Parathyroid adenoma (tissue), 2 donors: Measurements from ENCODE around the gene LAMA3.

ENCODE experiments used
- H2AFZ ChIP-seq: fragments of 300-600 bp; sonication (generic); one replicate; pipeline ENCODE4 v1.7.0; 2017; ENCODE audit warnings: antibody characterized with exemption, mild to moderate bottlenecking
- H3K27ac ChIP-seq: fragments of 300-600 bp; sonication (generic); one replicate; pipeline ENCODE4 v1.7.0; 2017
- H3K27me3 ChIP-seq: fragments of 300-600 bp; sonication (generic); one replicate; pipeline ENCODE4 v1.7.0; 2017; ENCODE audit warnings: low read length; ENCODE audit not compliant: control insufficient read depth, insufficient read depth
- H3K36me3 ChIP-seq: fragments of 300-600 bp; sonication (generic); one replicate; pipeline ENCODE4 v1.7.0; 2017; ENCODE audit warnings: low read length; ENCODE audit not compliant: control insufficient read depth, insufficient read depth
- H3K4me1 ChIP-seq: fragments of 300-600 bp; sonication (generic); one replicate; pipeline ENCODE4 v1.7.0; 2017; ENCODE audit warnings: control low read depth
- H3K4me2 ChIP-seq: fragments of 300-600 bp; sonication (generic); one replicate; pipeline ENCODE4 v1.7.0; 2017; ENCODE audit warnings: low read length
- H3K4me3 ChIP-seq: fragments of 300-600 bp; sonication (generic); one replicate; pipeline ENCODE4 v1.7.0; 2017; ENCODE audit warnings: low read depth, low read length
- H3K79me2 ChIP-seq: fragments of 300-600 bp; sonication (generic); one replicate; pipeline ENCODE4 v1.7.0; 2017; ENCODE audit warnings: control low read depth
- H3K9ac ChIP-seq: fragments of 300-600 bp; sonication (generic); one replicate; pipeline ENCODE4 v1.7.0; 2017; ENCODE audit warnings: mild to moderate bottlenecking
- H3K9me3 ChIP-seq: fragments of 300-600 bp; sonication (generic); one replicate; pipeline ENCODE4 v1.7.0; 2017; ENCODE audit warnings: low read length; ENCODE audit not compliant: control insufficient read depth
- TF ChIP-seq, protein P1 (sequence below): fragments of 300-600 bp; sonication (generic); IDR thresholded peaks from one replicate; pipeline ENCODE4 v1.7.0; 2017; ENCODE audit warnings: antibody characterized with exemption, mild to moderate bottlenecking
- donor health status: primary hyperparathyroidism.

Gene LAMA3

GRCh38 chr18:23845988-23846630 is 156.9 kb downstream of the LAMA3 start:
- Histone ChIP-seq H3K9ac (no peak overlapping the region), H3K79me2 (no peaks in the 10 kb centered on the region), H3K36me3 (no peaks in the 10 kb centered on the region), H3K27ac (no peak overlapping the region), H2AFZ (no peak overlapping the region), H3K4me3 (no peak overlapping the region), H3K4me2 (no peak overlapping the region), H3K27me3 (no peaks in the 10 kb centered on the region), H3K4me1 (no peaks in the 10 kb centered on the region), H3K9me3 (no peaks in the 10 kb centered on the region)
- TF ChIP-seq, protein P1, sequence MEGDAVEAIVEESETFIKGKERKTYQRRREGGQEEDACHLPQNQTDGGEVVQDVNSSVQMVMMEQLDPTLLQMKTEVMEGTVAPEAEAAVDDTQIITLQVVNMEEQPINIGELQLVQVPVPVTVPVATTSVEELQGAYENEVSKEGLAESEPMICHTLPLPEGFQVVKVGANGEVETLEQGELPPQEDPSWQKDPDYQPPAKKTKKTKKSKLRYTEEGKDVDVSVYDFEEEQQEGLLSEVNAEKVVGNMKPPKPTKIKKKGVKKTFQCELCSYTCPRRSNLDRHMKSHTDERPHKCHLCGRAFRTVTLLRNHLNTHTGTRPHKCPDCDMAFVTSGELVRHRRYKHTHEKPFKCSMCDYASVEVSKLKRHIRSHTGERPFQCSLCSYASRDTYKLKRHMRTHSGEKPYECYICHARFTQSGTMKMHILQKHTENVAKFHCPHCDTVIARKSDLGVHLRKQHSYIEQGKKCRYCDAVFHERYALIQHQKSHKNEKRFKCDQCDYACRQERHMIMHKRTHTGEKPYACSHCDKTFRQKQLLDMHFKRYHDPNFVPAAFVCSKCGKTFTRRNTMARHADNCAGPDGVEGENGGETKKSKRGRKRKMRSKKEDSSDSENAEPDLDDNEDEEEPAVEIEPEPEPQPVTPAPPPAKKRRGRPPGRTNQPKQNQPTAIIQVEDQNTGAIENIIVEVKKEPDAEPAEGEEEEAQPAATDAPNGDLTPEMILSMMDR, result no peak

DNA sequence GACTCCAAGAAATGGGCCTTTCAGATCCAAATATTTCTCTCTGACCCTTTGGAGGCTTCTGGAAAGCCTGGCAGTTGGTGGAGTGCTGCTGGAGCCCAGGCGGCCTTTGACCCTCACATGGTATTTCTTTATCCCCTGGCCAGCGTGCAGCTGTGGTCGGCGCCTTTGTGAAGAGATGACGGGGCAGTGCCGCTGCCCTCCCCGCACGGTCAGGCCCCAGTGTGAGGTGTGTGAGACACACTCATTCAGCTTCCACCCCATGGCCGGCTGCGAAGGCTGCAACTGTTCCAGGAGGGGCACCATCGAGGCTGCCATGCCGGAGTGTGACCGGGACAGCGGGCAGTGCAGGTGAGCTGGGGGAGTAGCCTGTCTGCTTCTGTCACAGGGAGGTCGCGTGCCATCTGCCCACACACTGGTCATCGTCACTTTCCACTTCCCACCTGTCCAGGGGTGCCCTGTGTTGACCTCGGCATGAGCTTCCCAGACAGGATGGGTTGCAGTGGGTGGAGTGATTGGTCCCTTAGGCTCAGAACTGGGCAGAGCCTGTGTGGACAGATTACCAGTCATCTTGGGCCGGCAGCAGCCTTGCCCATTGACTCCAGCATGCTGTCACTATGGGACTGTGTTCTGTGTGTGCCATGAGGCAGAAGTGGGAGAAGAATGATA is 158.2 kb downstream of the LAMA3 start:
- Histone ChIP-seq H3K27me3 (no peaks in the 10 kb centered on the region), H2AFZ (no peak overlapping the region), H3K79me2 (no peaks in the 10 kb centered on the region), H3K9ac (no peak overlapping the region), H3K4me3 (no peak overlapping the region), H3K36me3 (no peaks in the 10 kb centered on the region), H3K9me3 (no peaks in the 10 kb centered on the region), H3K27ac (no peak overlapping the region), H3K4me1 (peaks cover 11% of the 10 kb centered on the region), H3K4me2 (no peak overlapping the region)
- TF ChIP-seq, protein P1, result no peak

- no peaks in the 10 kb centered on the region for H3K27me3 ChIP-seq
- H3K9ac ChIP-seq, result no peak overlapping the region
- TF ChIP-seq, protein P1, result no peak
- H3K4me2 ChIP-seq, result no peak overlapping the region
- no peaks in the 10 kb centered on the region for H3K9me3 ChIP-seq
- H3K27ac ChIP-seq, result no peak overlapping the region
- H3K4me1 ChIP-seq, result peaks cover 11% of the 10 kb centered on the region
- H3K36me3 ChIP-seq, result no peaks in the 10 kb centered on the region
- H2AFZ ChIP-seq, result no peak overlapping the region
- H3K4me3 ChIP-seq, result no peak overlapping the region
- no peaks in the 10 kb centered on the region for H3K79me2 ChIP-seq
Observed at GRCh38 chr18:23849141-23849540, 159.9 kb downstream of the LAMA3 start.

- H3K4me1 ChIP-seq, result peaks cover 11% of the 10 kb centered on the region
- no peak overlapping the region for H3K9ac ChIP-seq
- no peak overlapping the region for H3K4me2 ChIP-seq
- H3K4me3 ChIP-seq, result no peak overlapping the region
- no peaks in the 10 kb centered on the region for H3K79me2 ChIP-seq
- H3K36me3 ChIP-seq, result no peaks in the 10 kb centered on the region
- H3K27me3 ChIP-seq, result no peaks in the 10 kb centered on the region
- TF ChIP-seq, protein P1, result no peak
- H3K9me3 ChIP-seq, result no peaks in the 10 kb centered on the region
- H2AFZ ChIP-seq, result no peak overlapping the region
- H3K27ac ChIP-seq, result no peak overlapping the region
Observed at GRCh38 chr18:23850215-23850614, 161.0 kb downstream of the LAMA3 start.
